ENCODE measurements around the gene TMEM174.

DNA sequence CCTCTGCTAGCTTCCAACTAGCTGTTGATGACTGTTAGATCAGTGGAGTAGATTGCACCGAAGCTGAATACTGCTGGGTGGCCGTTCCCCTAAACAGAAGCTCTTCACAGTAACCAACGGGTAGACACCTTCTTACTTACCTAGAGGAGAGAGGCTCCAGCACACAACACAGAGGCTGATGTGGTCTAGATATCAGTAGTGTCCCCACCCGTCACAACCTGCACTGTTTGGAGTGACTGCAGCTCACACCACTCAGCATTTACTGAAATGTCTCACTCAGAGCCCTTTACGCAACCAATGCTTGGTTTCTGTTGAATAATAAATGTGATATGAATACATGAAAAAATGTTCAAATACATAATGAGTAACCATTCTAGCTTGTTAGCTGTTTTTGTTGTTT lies 5.3 kb downstream of the TMEM174 start:
- TF ChIP-seq POLR2A (IDR thresholded peaks at IDR 0.05) (no peak), CTCF (IDR thresholded peaks at IDR 0.05) (no peak)
